Prostate gland (tissue), 2 donors: ENCODE data around the gene GFER. TPM values are rescaled to one million over a fixed set of nuclear protein-coding genes. Genes with fewer than 3 reads are reported as not detected.

ENCODE experiments used
- DNase-seq: peaks from one replicate; pipeline ENCODE4 v3.0.0-alpha.2; 2019; ENCODE audit warnings: low spot score
- H3K27ac ChIP-seq, 2 donors: fragments of 200-600 bp; sonication (generic); 2 replicates each; pipeline ENCODE4 v1.5.1; 2017 to 2019
- H3K27me3 ChIP-seq: fragments of 200-600 bp; sonication (generic); replicated peaks from 2 replicates; pipeline ENCODE4 v1.5.1; 2019; ENCODE audit not compliant: insufficient read depth
- H3K36me3 ChIP-seq, 2 donors: fragments of 200-600 bp; sonication (generic); 1 replicate in 1 of 2; 2 replicates in 1 of 2; pipeline versions ENCODE4 v1.5.1 to v1.8.1; 2017 to 2019
- H3K4me1 ChIP-seq: fragments of 200-600 bp; sonication (generic); replicated peaks from 2 replicates; pipeline ENCODE4 v1.5.1; 2019
- H3K4me3 ChIP-seq, 2 donors: fragments of 200-600 bp; sonication (generic); 2 replicates each; pipeline ENCODE4 v1.5.1; 2017 to 2019
- H3K9me3 ChIP-seq: fragments of 200-600 bp; sonication (generic); 2 replicates; pipeline ENCODE4 v1.5.1; 2017
- POLR2A ChIP-seq: fragments of 450-650 bp; IDR thresholded peaks from one replicate; pipeline ENCODE4 v1.6.1; 2016; ENCODE audit warnings: antibody characterized with exemption, mild to moderate bottlenecking
- POLR2AphosphoS5 ChIP-seq: sonication (generic); formaldehyde crosslinking; IDR thresholded peaks from one replicate; pipeline ENCODE4 v1.6.1; 2017; ENCODE audit warnings: antibody characterized with exemption
- WGBS: methylation state at CpG from one replicate; pipeline ENCODE4 v1.1.5; 2018; 5-methylcytosine and 5-hydroxymethylcytosine counted together
- intact Hi-C: fragments of 100-400 bp; cut with DNase I; formaldehyde crosslinking; loops from one replicate; pipeline ENCODE4 v1.14.2; 2022
- total RNA-seq, 2 donors: library from RNA; depleted of rRNA; stranded (reverse); fragments of >200 nt; gene quantifications; one replicate each; pipeline ENCODE4 v1.1.0, GENCODE V29; 2016
- TF ChIP-seq, protein P1 (sequence below), 4 experiments: fragments of 200-600 bp in 2 of 4; fragments of 450-650 bp in 2 of 4; sonication (generic) in 2 of 4; IDR thresholded peaks; 1 replicate in 3 of 4; 2 replicates in 1 of 4; pipeline ENCODE4 v1.5.1; 2016 to 2019; ENCODE audit warnings: antibody characterized with exemption in 4 of 4, mild to moderate bottlenecking in 2 of 4, moderate library complexity in 2 of 4

The GFER gene
- total RNA-seq, 2 donors from 2014 or later: 21.1 to 26.6 TPM

DNA sequence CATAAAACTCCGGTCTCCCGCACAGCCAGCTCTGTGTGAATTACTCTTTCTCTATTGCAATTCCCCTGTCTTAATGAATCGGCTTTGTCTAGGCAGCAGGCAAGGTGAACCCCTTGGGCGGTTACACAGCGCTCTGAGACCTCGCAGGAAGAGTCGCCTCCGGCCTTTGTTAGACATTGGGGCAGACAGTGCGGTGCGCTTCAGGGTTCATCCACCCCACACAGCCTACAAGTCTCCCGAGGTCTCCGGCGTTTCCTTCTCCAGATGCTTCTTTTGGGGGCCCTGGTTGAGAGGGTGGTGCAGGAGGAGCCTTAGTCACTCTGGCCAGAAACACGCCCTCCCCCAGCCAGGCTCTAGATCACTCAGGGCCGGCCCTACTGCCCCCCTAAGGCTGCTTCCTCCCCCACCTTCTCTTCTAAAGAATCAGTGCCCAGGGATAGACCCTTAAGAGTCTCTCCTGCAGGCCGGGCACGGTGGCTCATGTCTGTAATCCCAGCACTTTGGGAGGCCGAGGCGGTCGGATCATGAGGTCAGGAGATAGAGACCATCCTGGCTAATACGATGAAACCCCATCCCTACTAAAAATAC, 39.3 kb upstream of the GFER start:
- Histone ChIP-seq H3K36me3 (no peaks in the 10 kb centered on the region), H3K9me3 (no peaks in the 10 kb centered on the region), H3K4me1 (peaks cover 9% of the 10 kb centered on the region), H3K27ac (no peak overlapping the region), H3K4me3 (no peak overlapping the region), H3K27me3 (no peaks in the 10 kb centered on the region)
- 95% methylated on average over 21 of the region's 21 CpGs for WGBS
- no peak for TF ChIP-seq POLR2AphosphoS5
- TF ChIP-seq POLR2A: no peak
- TF ChIP-seq, protein P1, sequence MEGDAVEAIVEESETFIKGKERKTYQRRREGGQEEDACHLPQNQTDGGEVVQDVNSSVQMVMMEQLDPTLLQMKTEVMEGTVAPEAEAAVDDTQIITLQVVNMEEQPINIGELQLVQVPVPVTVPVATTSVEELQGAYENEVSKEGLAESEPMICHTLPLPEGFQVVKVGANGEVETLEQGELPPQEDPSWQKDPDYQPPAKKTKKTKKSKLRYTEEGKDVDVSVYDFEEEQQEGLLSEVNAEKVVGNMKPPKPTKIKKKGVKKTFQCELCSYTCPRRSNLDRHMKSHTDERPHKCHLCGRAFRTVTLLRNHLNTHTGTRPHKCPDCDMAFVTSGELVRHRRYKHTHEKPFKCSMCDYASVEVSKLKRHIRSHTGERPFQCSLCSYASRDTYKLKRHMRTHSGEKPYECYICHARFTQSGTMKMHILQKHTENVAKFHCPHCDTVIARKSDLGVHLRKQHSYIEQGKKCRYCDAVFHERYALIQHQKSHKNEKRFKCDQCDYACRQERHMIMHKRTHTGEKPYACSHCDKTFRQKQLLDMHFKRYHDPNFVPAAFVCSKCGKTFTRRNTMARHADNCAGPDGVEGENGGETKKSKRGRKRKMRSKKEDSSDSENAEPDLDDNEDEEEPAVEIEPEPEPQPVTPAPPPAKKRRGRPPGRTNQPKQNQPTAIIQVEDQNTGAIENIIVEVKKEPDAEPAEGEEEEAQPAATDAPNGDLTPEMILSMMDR (IDR thresholded peaks at IDR 0.05): no peak
- no peak for DNase-seq
- intact Hi-C loops: no loop called here

DNA sequence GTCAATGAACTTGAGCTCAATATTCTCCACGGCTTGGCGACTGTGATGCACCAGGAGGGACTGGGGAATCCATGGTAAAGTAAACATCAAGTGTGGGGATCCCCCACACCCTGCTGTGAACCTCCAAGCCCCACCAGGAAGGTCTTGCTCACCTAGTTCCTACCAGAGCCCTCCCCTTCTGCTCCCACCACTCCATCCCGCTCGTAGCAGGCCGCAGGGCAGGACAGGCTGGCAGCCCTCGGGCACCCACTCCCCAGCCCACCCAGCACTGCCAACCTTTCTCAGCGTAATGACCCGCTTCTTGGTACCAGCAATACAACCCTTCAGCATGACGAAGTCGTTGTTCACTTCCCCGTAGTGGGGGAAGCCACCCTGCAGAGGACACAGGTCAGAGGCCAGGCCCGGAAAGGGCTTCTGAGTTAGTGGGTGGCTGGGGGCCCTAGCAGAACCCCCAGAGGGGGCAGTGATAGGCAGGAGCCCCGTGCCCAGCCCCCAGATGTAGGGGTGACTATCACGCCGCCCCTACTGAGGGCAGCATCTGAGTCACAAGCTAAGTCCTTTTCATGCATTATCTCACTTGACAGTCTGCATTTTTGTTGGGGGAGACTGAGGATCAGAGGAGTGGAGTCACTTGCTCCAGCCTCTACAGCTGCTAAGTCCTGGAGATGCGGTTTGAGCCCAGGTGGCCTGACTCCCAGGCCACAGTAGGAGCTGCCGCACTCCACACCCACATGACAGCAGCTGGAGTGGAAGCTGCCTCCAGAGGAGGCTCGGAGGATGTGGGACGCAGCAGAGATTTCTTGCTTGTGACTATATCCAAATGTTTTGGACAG, 38.2 kb upstream of the GFER start:
- WGBS: 80% methylated on average over 19 of the region's 19 CpGs
- DNase-seq: no peak

DNA sequence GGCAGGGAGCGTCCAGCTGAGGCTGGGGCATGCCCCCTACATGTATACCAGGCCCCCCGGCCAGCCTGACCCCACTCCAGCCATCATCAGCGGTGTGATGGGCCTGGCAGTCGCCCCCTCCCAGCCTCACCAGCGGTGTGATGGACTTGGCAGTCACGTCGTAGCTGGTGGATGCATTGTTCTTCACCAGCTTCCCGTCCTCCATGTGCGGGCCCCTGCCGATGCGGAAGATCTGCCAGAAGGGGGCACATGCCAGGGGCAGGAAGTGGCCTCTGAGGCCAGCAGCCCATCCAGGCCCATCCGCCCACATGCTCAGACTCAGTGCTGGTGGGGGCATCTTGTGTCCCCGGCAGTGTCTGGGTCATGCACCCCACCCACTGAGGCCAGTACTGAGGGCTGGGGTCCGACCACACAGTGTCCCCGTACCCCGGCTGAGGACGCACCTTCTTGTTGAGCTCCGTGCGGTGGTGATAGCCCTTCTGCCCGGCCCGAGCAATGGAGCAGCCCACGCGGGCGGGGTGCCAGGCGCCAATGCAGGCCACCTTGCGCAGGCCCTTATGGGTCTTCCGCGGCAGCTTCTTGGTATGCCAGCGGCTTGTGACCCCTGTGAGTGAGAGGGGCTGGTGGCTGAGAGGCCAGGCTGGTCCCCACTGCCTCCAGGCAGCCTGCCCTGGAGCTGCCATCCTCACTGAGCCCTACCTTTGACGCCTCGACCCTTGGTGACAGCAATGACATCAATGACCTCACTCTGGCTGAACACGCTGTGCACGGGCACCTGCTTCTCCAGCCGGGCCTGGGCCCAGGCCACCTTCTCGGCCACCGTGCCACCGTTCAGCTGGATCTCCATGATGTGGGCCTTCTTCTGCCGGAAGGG, 37.3 kb upstream of the GFER start:
- H3K27ac ChIP-seq: no peak overlapping the region

More for the DNA sequence above, 38.2 kb upstream of the GFER start:
- TF ChIP-seq POLR2A (no peak), POLR2AphosphoS5 (no peak)
- TF ChIP-seq, protein P1 (IDR thresholded peaks at IDR 0.05): no peak
- H3K27me3 ChIP-seq: no peaks in the 10 kb centered on the region
- intact Hi-C loops: no loop called here
- no peak overlapping the region for H3K4me3 ChIP-seq
- no peaks in the 10 kb centered on the region for H3K9me3 ChIP-seq
- H3K4me1 ChIP-seq: peaks cover 9% of the 10 kb centered on the region
- no peak overlapping the region for H3K27ac ChIP-seq
- H3K36me3 ChIP-seq: no peaks in the 10 kb centered on the region

DNA sequence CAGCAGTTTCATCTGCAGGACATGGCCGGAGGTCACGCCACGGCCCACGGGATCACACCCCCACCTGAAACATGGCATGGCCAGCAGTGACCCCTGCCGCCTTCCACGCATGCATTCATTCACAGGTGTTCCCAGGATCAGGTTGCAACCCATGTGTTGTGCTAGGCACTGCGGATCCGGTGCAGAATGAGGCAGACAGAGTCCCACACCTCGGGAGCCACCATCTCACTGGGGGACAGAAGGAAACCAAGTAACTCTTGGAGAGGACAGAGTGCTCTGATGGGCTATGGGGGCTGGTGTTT, 36.7 kb upstream of the GFER start:
- WGBS: 85% methylated on average over 9 of the region's 9 CpGs
- DNase-seq: no peak
- intact Hi-C loops: no loop called here
- Histone ChIP-seq H3K27ac (no peak overlapping the region), H3K4me3 (no peak overlapping the region), H3K4me1 (peaks cover 3% of the 10 kb centered on the region), H3K9me3 (no peaks in the 10 kb centered on the region), H3K27me3 (no peaks in the 10 kb centered on the region), H3K36me3 (no peaks in the 10 kb centered on the region)
- no peak for TF ChIP-seq POLR2AphosphoS5
- TF ChIP-seq, protein P1 (IDR thresholded peaks at IDR 0.05): no peak
- no peak for TF ChIP-seq POLR2A

More for the DNA sequence above, 37.3 kb upstream of the GFER start:
- DNase-seq: no peak
- TF ChIP-seq POLR2A: no peak
- TF ChIP-seq, protein P1 (IDR thresholded peaks at IDR 0.05): no peak
- no peak for TF ChIP-seq POLR2AphosphoS5
- Histone ChIP-seq H3K9me3 (no peaks in the 10 kb centered on the region), H3K4me1 (peaks cover 9% of the 10 kb centered on the region), H3K4me3 (no peak overlapping the region), H3K27me3 (no peaks in the 10 kb centered on the region), H3K36me3 (no peaks in the 10 kb centered on the region)
- WGBS: 84% methylated on average over 36 of the region's 38 CpGs
- intact Hi-C loops: no loop called here
